Heart left ventricle (tissue), 13 donors: ENCODE measurements around the gene CYGB.

ENCODE experiments used
- CTCF ChIP-seq, 12 donors: fragments of 200-600 bp; sonication (generic) in 4 of 12; IDR thresholded peaks; one replicate each; pipeline versions ENCODE4 v1.5.0 to v1.8.0; 2018 to 2022; ENCODE audit warnings: antibody characterized with exemption in 12 of 12, mild to moderate bottlenecking in 5 of 12
- POLR2A ChIP-seq, 2 donors: fragments of 450-650 bp; IDR thresholded peaks; one replicate each; pipeline ENCODE4 v1.6.1; 2017; ENCODE audit warnings: antibody characterized with exemption in 2 of 2, mild to moderate bottlenecking in 2 of 2, moderate library complexity in 2 of 2
- donor health status: ischemic (EF 13 %, LVEDD 7.1; RV severe dilation, severe dysfunction).
- donor health status: DM: no; HTN: yes; CAD: no.
- donor health status: DM: no; HTN: no; CAD: no.
- donor health status: ischemic (EF 25% LVEDD 6.9; RV normal size, moderate dysfunction).
- donor health status: ischemic (EF 25% LVEDD 5.7; RV mildly dilated, moderate dysfunction).
- donor health status: ischemic (EF 35%, LVEDD 5.7; RV mildly dilated, moderate dysfunction).
- donor health status: nonischemic (EF 11% LVEDD 7.7; RV severe dilation, severe dysfunction).
- donor health status: DM: yes; HTN: yes; CAD: no.
- donor health status: PGD.
- donor health status: ischemic (EF 29% LVEDD 5.4; RV normal size, mild dysfunction).
- donor health status: nonischemic (EF 23%, LVEDD 6.1; RV moderate dilation, normal function).

- no peak for TF ChIP-seq CTCF (IDR thresholded peaks at IDR 0.05)
- TF ChIP-seq POLR2A (IDR thresholded peaks at IDR 0.05): peak in 1 of 2 donors; percentile 49
Observed at GRCh38 chr17:76537578-76538280, at the start of gene CYGB.
